Prostate gland (tissue), 2 donors: ENCODE results near the gene PITPNB.

Experiments
- CTCF ChIP-seq, 4 experiments: fragments of 200-600 bp in 2 of 4; fragments of 450-650 bp in 2 of 4; sonication (generic) in 2 of 4; IDR thresholded peaks; 1 replicate in 3 of 4; 2 replicates in 1 of 4; pipeline ENCODE4 v1.5.1; 2016 to 2019; ENCODE audit warnings: antibody characterized with exemption in 4 of 4, mild to moderate bottlenecking in 2 of 4, moderate library complexity in 2 of 4
- POLR2AphosphoS5 ChIP-seq: sonication (generic); formaldehyde crosslinking; IDR thresholded peaks from one replicate; pipeline ENCODE4 v1.6.1; 2017; ENCODE audit warnings: antibody characterized with exemption

GRCh38 chr22:27803841-27804415 lies 115.1 kb downstream of the PITPNB start:
- TF ChIP-seq POLR2AphosphoS5 (no peak), CTCF (IDR thresholded peaks at IDR 0.05) (no peak)
